Diencephalon (tissue), 1 donor: Measurements from ENCODE around the gene RNF212B. TPM values are rescaled to one million over a fixed set of nuclear protein-coding genes. Genes with fewer than 3 reads are reported as not detected.

Source experiments
- small RNA-seq: library from RNA; depleted of rRNA; stranded (forward); fragments of <200 nt; gene quantifications from one replicate; pipeline ENCODE3, GENCODE V24; 2014
- total RNA-seq: library from RNA; depleted of rRNA; stranded (reverse); fragments of >200 nt; gene quantifications from one replicate; pipeline ENCODE4 v1.2.3, GENCODE V29; 2014

RNF212B gene, protein sequence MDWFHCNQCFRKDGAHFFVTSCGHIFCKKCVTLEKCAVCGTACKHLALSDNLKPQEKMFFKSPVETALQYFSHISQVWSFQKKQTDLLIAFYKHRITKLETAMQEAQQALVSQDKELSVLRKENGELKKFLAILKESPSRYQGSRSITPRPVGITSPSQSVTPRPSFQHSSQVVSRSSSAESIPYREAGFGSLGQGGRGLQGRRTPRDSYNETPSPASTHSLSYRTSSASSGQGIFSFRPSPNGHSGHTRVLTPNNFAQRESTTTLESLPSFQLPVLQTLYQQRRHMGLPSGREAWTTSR
- not detected for total RNA-seq

GRCh38 chr14:23237772-23238594 is at the start of gene RNF212B:
TSS of gene RNF212B (plus strand) at chr14:23237936. CDS start at chr14:23240346, 2,410 bp downstream.

GRCh38 chr14:23286020-23286901 is 48.5 kb downstream of the RNF212B start, which contains the start of gene HOMEZ:
TSS of gene HOMEZ (minus strand) at chr14:23286132. CDS start at chr14:23285952, 180 bp downstream.

GRCh38 chr14:23302290-23303225 is 64.8 kb downstream of the RNF212B start, which contains the start of gene PPP1R3E:
TSS of gene PPP1R3E (minus strand) at chr14:23302859. CDS start at chr14:23302576, 283 bp downstream.

DNA sequence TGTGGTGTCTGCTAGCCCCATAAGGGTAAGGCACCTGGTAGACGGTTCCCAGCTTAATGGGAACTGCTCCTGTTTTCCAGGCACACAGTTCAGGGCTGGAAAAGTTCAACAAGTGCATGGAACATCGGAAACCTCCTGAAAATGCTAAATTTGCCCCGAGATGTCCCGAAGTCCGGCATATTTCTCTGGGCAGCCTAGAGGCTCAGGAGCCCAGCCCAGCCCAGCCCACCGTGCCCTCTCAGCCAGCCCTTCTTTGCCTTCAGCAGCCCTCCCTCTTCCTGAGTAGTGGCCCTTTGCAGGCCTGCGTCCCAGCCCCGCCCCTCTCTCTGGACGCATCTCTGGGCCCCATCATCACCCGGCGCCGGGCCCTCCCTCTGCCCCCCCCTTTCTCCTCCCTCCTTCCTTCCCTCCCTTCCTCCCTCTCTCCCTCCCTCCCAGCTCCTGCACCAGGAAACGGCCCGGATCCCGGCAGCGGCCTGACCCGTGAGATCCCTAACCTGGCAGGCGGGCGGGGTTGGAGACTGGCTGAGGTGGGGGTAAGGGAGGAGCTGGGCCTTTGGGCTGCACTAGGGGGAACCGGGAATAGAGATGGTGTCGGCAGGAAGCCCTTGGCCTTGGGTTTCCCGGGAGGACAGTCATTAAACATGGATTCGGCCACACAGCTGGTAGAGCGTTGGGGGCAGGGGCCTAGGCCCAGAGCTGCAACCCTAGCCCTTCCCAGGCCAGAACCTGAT is 68.8 kb downstream of the RNF212B start, which contains the start of gene BCL2L2:
Gene BCL2L2, plus strand, starts transcription at position 422 of the 734 bp plus-strand sequence. CDS start 935 bp downstream, outside the sequence.

GRCh38 chr14:23320584-23321571 is 83.1 kb downstream of the RNF212B start, which contains the start of gene PABPN1:
TSS of gene PABPN1 (plus strand) at chr14:23321457. CDS start at chr14:23321470, 13 bp downstream.

Small RNAs within 50 kb of the gene (small RNA-seq; reads per million reads assigned to genes)
- gene AL049829.1 (not detected), gene RNU6-1046P (not detected)

Other genes starting within 250 kb of the RNF212B start
- gene C14orf93, start 227.8 kb upstream of the RNF212B start, total RNA-seq, result 3.5 TPM
- gene PSMB5, start 203.0 kb upstream of the RNF212B start, total RNA-seq, result 156 TPM
- not detected for gene PSMB11, start 195.7 kb upstream of the RNF212B start, total RNA-seq
- gene CDH24, start 180.4 kb upstream of the RNF212B start, total RNA-seq, result 14.1 TPM
- 91.8 TPM for gene ACIN1, start 142.8 kb upstream of the RNF212B start, total RNA-seq
- gene C14orf119, start 142.4 kb upstream of the RNF212B start, total RNA-seq, result 22.1 TPM
- not detected for gene CIROP, start 132.9 kb upstream of the RNF212B start, total RNA-seq
- gene CEBPE, start 118.7 kb upstream of the RNF212B start, total RNA-seq, result not detected
- gene SLC7A8, start 54.3 kb upstream of the RNF212B start, total RNA-seq, result 14.8 TPM
- 4.6 TPM for gene HOMEZ, start 48.2 kb downstream of the RNF212B start, total RNA-seq
- 10.4 TPM for gene PPP1R3E, start 64.9 kb downstream of the RNF212B start, total RNA-seq
- 21.9 TPM for gene BCL2L2, start 68.9 kb downstream of the RNF212B start, total RNA-seq
- 92.3 TPM for gene PABPN1, start 83.5 kb downstream of the RNF212B start, total RNA-seq
- 389 TPM for gene SLC22A17, start 115.0 kb downstream of the RNF212B start, total RNA-seq
- 9.7 TPM for gene EFS, start 127.2 kb downstream of the RNF212B start, total RNA-seq
- gene IL25, start 134.9 kb downstream of the RNF212B start, total RNA-seq, result not detected
- gene CMTM5, start 139.1 kb downstream of the RNF212B start, total RNA-seq, result 9.2 TPM
- gene MYH6, start 170.3 kb downstream of the RNF212B start, total RNA-seq, result under 0.01 TPM
- gene MYH7, start 197.7 kb downstream of the RNF212B start, total RNA-seq, result 3.2 TPM
- 39.0 TPM for gene NGDN, start 231.8 kb downstream of the RNF212B start, total RNA-seq